Stimulated activated CD8-positive, alpha-beta memory T cell treated with anti-CD3 and anti-CD28 coated beads, Interleukin-15, amount 100 ng/mL, for 48 hours (primary cell): ENCODE data around the gene DSTYK.
"Not testable (repeated sequence)": the region's sequence is repeated elsewhere in the genome, so short reads cannot be mapped to it uniquely, and the experiment has no call there.

Experiments used
- DNase-seq, 2 donors: peaks; one replicate each; pipeline ENCODE4 v3.0.0-alpha.2; 2020; ENCODE audit warnings: low read depth in 2 of 2

Gene DSTYK

GRCh38 chr1:205179842-205180241, 31.7 kb downstream of the DSTYK start:
- no peak for DNase-seq

DNA sequence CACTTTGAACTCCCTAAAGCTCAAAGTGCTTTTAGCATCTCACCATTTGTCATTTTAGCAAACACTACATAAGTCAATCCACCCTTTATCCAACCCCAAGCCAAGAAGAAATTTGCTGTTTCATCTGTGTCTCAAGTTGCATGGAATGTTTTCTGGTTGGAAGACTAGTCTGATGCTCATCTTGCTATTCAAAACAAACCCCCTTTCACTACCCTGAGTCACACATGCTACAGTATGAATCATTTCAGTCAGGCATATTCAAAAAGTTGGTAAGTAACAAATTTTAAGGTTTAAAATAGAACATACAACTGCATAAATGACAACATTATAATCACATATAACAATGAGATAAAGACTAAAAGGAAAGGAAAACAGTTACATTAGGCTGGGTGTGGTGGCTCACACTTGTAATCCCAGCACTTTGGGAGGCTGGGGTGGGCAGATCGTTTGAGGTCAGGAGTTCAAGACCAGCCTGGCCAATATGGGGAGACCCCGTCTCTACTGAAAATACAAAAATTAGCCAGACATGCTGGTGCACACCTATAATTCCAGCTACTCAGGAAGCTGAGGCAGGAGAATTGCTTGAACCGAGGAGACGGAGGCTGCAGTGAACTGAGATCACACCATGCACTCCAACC, 38.7 kb downstream of the DSTYK start:
- no peak for DNase-seq

DNA sequence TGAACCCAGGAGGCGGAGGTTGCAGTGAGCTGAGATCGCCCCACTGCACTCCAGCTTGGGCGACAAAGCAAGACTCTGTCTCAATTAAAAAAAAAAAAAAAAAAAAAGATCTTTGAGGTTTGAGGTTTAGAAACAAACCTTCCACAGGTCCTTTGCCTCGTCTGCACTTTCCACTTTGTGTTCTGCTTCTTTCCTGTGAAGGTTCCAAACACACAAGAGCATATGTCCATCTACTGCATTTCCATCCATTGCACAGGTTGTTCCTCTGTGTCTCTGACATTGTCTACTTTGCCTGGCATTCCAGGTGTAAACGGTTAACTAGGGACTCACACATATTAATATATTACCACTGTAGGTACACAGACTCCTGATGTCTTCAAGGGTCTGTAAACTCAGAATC, 40.1 kb downstream of the DSTYK start:
- no peak for DNase-seq

- no peak for DNase-seq
Measured at GRCh38 chr1:205170532-205171269, 40.8 kb downstream of the DSTYK start.

- no peak for DNase-seq
Measured at GRCh38 chr1:205169248-205169647, 42.3 kb downstream of the DSTYK start.

DNA sequence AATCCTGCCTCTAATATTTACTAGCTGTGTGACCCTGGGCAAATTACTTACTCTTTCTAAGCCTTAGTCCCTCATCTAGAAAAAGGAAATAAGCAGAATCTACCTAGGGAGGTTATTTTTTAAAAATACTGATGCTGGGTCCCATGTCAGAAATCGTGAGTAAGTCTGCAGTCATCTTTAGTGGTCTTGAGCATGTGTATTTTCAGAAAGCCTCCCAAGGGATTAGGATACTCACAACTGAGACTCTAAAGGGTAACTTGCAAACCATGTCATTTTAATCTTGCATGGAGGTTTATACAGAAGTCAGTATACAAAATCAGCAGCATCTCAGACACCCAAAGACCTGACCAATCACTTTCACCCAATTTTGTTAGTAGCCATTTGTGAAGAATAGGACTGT, 43.2 kb downstream of the DSTYK start:
- no peak for DNase-seq

- DNase-seq: no peak
Measured at GRCh38 chr1:205162301-205162700, 49.2 kb downstream of the DSTYK start.

DNA sequence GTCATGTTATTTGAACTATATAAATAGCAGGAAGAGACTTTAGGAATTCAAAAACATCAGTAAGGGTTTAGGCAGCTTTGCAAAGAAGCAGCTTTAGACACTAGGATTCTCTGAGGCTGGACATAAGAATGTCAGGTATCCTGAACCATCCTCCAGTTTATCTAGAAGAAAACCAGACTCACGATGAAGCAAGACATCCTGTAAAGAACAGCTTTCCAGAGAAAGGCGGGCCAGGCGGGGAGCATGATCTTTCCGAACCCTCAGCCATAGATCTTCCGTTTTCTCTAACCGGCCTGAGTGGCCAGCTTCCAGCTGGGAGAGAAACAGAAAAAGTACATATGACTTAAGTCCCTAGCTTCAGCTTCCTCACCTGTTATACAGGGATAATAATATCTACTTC, 50.4 kb downstream of the DSTYK start:
- no peak for DNase-seq

GRCh38 chr1:205158048-205158616, 53.4 kb downstream of the DSTYK start:
- DNase-seq: no peak

- DNase-seq: not testable (repeated sequence)
Measured at GRCh38 chr1:205155665-205156377, 55.7 kb downstream of the DSTYK start.

GRCh38 chr1:205152505-205152904, 59.0 kb downstream of the DSTYK start:
- no peak for DNase-seq

DNA sequence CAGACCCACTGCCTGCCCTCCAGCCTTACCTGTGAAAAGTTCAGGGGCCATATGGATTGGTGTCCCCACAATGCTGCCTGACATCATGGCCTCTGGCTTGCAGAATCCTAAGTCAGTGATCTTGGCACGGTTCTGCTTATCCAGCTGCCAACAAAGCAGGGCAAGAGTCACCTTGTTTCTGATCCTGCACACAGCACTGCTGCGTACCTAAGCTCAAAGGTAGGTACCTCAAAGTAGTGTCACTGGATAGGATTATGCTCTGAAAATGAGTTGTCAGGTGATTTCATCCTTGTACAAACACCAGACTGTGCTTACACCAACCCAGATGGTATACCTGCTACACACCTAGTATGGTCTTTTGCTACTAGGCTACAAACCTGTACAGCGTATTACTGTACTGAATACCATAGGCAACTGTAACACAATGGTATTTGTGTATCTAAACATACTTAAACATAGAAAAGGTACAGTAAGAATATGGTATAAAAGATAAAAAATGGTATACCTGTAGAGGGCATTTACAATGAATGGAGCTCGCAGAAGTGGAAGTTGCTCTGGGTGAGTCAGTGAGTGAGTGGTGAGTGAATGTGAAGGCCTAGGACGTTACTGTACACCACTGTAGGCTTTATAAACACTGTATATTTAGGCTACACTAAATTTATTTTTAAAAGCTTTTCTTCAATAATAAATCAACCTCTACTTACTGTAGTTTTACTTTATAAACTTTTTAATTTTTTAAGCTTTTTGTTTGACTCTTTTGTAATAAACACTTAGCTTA, 60.7 kb downstream of the DSTYK start:
- DNase-seq: no peak

GRCh38 chr1:205147191-205147835, 64.2 kb downstream of the DSTYK start:
- DNase-seq: no peak

GRCh38 chr1:205144751-205145150, 66.8 kb downstream of the DSTYK start:
- DNase-seq: no peak

DNA sequence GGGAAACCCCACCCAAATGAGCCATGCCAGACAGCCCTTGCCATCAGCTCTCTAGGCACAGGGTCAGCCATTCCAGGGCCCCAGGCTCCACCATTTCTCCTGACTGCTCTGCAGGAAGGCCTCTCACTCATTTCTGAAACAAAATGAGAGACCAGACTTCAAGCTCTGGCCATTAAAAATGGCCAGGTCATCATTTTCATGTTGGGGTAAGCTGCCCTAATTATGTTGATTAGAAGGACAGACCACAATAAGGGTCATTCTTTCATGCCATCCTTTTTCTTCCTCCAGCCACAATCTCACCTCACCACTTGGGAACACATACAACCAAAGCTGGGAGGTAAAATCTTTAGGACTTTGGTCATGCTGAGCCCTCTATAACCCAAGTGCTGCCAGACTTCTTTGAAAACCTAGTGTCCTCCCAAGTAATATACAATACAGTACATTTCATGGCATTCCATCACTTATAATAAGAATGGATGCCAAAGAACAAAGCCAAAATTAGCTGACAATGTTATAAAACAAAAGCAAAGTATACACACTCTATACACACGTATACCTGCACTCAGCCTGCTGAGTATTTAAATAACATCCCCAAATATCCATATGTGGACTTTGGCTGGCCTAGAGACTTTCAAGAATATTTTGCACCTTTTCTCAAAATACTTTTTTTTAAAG, 67.3 kb downstream of the DSTYK start:
- DNase-seq: no peak

DNA sequence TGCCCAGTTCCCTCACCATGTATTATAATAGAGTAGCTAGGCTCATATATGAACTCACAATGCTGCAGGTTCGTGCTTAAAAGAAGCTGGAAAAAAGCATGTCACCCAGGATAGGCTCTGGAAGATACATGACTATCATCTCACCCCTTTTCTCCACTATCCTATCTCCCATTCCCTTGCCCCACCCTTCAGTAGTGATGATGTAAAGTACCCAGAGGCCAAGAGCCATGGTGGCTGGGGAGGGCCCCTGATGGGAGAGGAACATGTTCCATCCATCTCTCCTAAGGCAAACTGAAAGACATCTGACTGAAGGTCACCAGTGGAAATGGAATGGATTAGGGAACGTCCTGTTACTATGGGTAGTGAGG, 69.4 kb downstream of the DSTYK start:
- no peak for DNase-seq

GRCh38 chr1:205141236-205142101, 70.0 kb downstream of the DSTYK start:
- peak; percentile 34 to 40 for DNase-seq

DNA sequence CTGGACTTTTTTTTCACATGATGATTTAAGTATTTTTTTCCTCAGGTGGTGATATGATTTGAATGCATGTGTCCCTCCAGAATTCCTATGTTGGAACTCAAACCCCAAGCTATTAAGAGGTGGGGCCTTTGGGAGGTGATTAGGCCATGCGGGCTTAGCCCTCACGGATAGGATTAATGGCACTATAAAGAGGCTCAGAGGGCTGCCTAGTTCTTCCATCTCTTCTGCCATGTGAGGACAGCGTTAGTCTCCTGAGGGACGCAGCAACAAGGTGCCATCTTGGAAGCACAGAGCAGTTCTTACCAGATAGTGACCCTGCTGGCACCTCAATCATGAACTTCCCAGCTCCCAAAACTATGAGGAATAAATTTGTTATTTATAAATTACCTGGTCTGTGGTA, 71.4 kb downstream of the DSTYK start:
- DNase-seq: no peak

- no peak for DNase-seq
Measured at GRCh38 chr1:205137901-205138300, 73.6 kb downstream of the DSTYK start.

DNA sequence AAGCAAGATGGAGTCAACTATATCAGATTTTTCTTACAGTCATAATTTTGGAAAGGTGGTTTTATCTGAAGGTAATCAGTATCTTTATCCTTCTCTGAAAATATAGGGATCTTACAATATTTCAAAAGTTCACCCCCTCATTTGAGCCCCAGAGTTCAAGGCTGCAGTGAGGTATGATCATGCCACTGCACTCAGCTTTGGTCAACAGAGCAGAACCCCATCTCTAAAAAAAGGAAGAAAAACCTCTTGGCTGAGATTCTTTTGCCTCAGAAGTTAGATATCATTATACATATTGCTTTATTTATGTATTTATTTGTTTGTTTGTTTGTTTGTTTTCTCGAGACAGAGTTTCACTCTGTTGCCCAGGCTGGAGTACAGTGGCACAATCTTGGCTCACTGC, 78.2 kb downstream of the DSTYK start:
- DNase-seq: no peak
